ENCODE data around the gene SLC1A3.

SLC1A3 gene

GRCh38 chr5:36690041-36690961 is 83.9 kb downstream of the SLC1A3 start:
- H3K4me3 ChIP-seq (IDR thresholded peaks at IDR 0.05; ENCODE audit: insufficient read depth, low read depth, low read length) = no peak overlapping the region
- H3K4me1 ChIP-seq (ENCODE audit: low read depth, poor library complexity, severe bottlenecking) = peaks cover 23% of the 10 kb centered on the region
- H3K9ac ChIP-seq = peak overlapping the region; percentile 63; the same call in 1 of the 2 replicates
- no peaks in the 10 kb centered on the region for H3K79me2 ChIP-seq (ENCODE audit: insufficient read depth, low read depth)
- H3K36me3 ChIP-seq (ENCODE audit: insufficient read depth) = no peaks in the 10 kb centered on the region
- no peaks in the 10 kb centered on the region for H3K27me3 ChIP-seq (ENCODE audit: insufficient read depth, low read depth)
- peak; percentile 47 for TF ChIP-seq CTCF (conservative IDR thresholded peaks at IDR 0.05; ENCODE audit: low read depth, low read length)
- peak overlapping the region; percentile 43 for H3K4me2 ChIP-seq
- no peaks in the 10 kb centered on the region for H4K20me1 ChIP-seq (ENCODE audit: insufficient read depth)
- peak overlapping the region; percentile 93 for H2AFZ ChIP-seq (ENCODE audit: low read depth)
- peak overlapping the region; percentile 27; the same call in 1 of the 2 replicates for H3K27ac ChIP-seq

GRCh38 chr5:36691226-36691625 is 84.8 kb downstream of the SLC1A3 start:
- H3K79me2 ChIP-seq (ENCODE audit: insufficient read depth, low read depth) = no peaks in the 10 kb centered on the region
- no peaks in the 10 kb centered on the region for H4K20me1 ChIP-seq (ENCODE audit: insufficient read depth)
- H3K27ac ChIP-seq = no peak overlapping the region
- H3K27me3 ChIP-seq (ENCODE audit: insufficient read depth, low read depth) = no peaks in the 10 kb centered on the region
- H2AFZ ChIP-seq (ENCODE audit: low read depth) = peak overlapping the region; percentile 93
- no peak overlapping the region for H3K4me3 ChIP-seq (IDR thresholded peaks at IDR 0.05; ENCODE audit: insufficient read depth, low read depth, low read length)
- no peak overlapping the region for H3K9ac ChIP-seq
- peaks cover 15% of the 10 kb centered on the region for H3K4me1 ChIP-seq (ENCODE audit: low read depth, poor library complexity, severe bottlenecking)
- no peaks in the 10 kb centered on the region for H3K36me3 ChIP-seq (ENCODE audit: insufficient read depth)
- no peak for TF ChIP-seq CTCF (conservative IDR thresholded peaks at IDR 0.05; ENCODE audit: low read depth, low read length)
- no peak overlapping the region for H3K4me2 ChIP-seq

GRCh38 chr5:36691696-36692371 is 85.4 kb downstream of the SLC1A3 start:
- Histone ChIP-seq H3K27me3 (ENCODE audit: insufficient read depth, low read depth) (no peaks in the 10 kb centered on the region), H3K36me3 (ENCODE audit: insufficient read depth) (no peaks in the 10 kb centered on the region), H2AFZ (ENCODE audit: low read depth) (no peak overlapping the region), H3K4me3 (IDR thresholded peaks at IDR 0.05; ENCODE audit: insufficient read depth, low read depth, low read length) (no peak overlapping the region), H4K20me1 (ENCODE audit: insufficient read depth) (no peaks in the 10 kb centered on the region), H3K27ac (no peak overlapping the region), H3K9ac (no peak overlapping the region), H3K4me1 (ENCODE audit: low read depth, poor library complexity, severe bottlenecking) (peaks cover 10% of the 10 kb centered on the region), H3K4me2 (no peak overlapping the region), H3K79me2 (ENCODE audit: insufficient read depth, low read depth) (no peaks in the 10 kb centered on the region)
- no peak for TF ChIP-seq CTCF (conservative IDR thresholded peaks at IDR 0.05; ENCODE audit: low read depth, low read length)

- H3K36me3 ChIP-seq (ENCODE audit: insufficient read depth) = no peaks in the 10 kb centered on the region
- no peak overlapping the region for H3K9ac ChIP-seq
- no peaks in the 10 kb centered on the region for H3K27me3 ChIP-seq (ENCODE audit: insufficient read depth, low read depth)
- no peak overlapping the region for H3K4me2 ChIP-seq
- peak; percentile 48; the same call in 1 of the 2 replicates for TF ChIP-seq CTCF (conservative IDR thresholded peaks at IDR 0.05; ENCODE audit: low read depth, low read length)
- peaks cover 10% of the 10 kb centered on the region for H3K4me1 ChIP-seq (ENCODE audit: low read depth, poor library complexity, severe bottlenecking)
- H3K79me2 ChIP-seq (ENCODE audit: insufficient read depth, low read depth) = no peaks in the 10 kb centered on the region
- no peak overlapping the region for H3K4me3 ChIP-seq (IDR thresholded peaks at IDR 0.05; ENCODE audit: insufficient read depth, low read depth, low read length)
- H3K27ac ChIP-seq = no peak overlapping the region
- H2AFZ ChIP-seq (ENCODE audit: low read depth) = peak overlapping the region; percentile 26; the same call in 1 of the 2 replicates
- H4K20me1 ChIP-seq (ENCODE audit: insufficient read depth) = no peaks in the 10 kb centered on the region
These were observed 86.7 kb downstream of the SLC1A3 start for GRCh38 chr5:36692791-36693763.
